ENCODE data around the gene HYLS1. TPM values are rescaled to one million over a fixed set of nuclear protein-coding genes. Genes with fewer than 3 reads are reported as not detected.
"Not testable (repeated sequence)": the region's sequence is repeated elsewhere in the genome, so short reads cannot be mapped to it uniquely, and the experiment has no call there.

HYLS1 gene, protein sequence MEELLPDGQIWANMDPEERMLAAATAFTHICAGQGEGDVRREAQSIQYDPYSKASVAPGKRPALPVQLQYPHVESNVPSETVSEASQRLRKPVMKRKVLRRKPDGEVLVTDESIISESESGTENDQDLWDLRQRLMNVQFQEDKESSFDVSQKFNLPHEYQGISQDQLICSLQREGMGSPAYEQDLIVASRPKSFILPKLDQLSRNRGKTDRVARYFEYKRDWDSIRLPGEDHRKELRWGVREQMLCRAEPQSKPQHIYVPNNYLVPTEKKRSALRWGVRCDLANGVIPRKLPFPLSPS
- 6.5 TPM for polyA plus RNA-seq
- long read RNA-seq, donor 1, partial matches to known transcripts: 0 of 2 reads
- long read RNA-seq, donor 1, other reads (novel, unspliced or antisense): 0 of 2 reads
- long read RNA-seq, donor 2, partial matches to known transcripts: 12 of 21 reads
- long read RNA-seq, donor 2, other reads (novel, unspliced or antisense): 5 of 21 reads
- long read RNA-seq, donor 3: 0 reads
- long read RNA-seq, donor 4, partial matches to known transcripts: 0 of 1 reads
- long read RNA-seq, donor 4, other reads (novel, unspliced or antisense): 0 of 1 reads
- long read RNA-seq, donor 5, partial matches to known transcripts: 0 of 3 reads
- long read RNA-seq, donor 5, other reads (novel, unspliced or antisense): 0 of 3 reads
- long read RNA-seq, donor 6, partial matches to known transcripts: 0 of 2 reads
- long read RNA-seq, donor 6, other reads (novel, unspliced or antisense): 0 of 2 reads
- long read RNA-seq, donor 7, partial matches to known transcripts: 0 of 2 reads
- long read RNA-seq, donor 7, other reads (novel, unspliced or antisense): 0 of 2 reads
- long read RNA-seq, donor 8, partial matches to known transcripts: 7 of 15 reads
- long read RNA-seq, donor 8, other reads (novel, unspliced or antisense): 6 of 15 reads
- long read RNA-seq, donor 9, partial matches to known transcripts: 0 of 2 reads
- long read RNA-seq, donor 9, other reads (novel, unspliced or antisense): 0 of 2 reads
- long read RNA-seq, donor 10, partial matches to known transcripts: 0 of 4 reads
- long read RNA-seq, donor 10, other reads (novel, unspliced or antisense): 0 of 4 reads
- long read RNA-seq, donor 11, partial matches to known transcripts: 0 of 2 reads
- long read RNA-seq, donor 11, other reads (novel, unspliced or antisense): 0 of 2 reads

DNA sequence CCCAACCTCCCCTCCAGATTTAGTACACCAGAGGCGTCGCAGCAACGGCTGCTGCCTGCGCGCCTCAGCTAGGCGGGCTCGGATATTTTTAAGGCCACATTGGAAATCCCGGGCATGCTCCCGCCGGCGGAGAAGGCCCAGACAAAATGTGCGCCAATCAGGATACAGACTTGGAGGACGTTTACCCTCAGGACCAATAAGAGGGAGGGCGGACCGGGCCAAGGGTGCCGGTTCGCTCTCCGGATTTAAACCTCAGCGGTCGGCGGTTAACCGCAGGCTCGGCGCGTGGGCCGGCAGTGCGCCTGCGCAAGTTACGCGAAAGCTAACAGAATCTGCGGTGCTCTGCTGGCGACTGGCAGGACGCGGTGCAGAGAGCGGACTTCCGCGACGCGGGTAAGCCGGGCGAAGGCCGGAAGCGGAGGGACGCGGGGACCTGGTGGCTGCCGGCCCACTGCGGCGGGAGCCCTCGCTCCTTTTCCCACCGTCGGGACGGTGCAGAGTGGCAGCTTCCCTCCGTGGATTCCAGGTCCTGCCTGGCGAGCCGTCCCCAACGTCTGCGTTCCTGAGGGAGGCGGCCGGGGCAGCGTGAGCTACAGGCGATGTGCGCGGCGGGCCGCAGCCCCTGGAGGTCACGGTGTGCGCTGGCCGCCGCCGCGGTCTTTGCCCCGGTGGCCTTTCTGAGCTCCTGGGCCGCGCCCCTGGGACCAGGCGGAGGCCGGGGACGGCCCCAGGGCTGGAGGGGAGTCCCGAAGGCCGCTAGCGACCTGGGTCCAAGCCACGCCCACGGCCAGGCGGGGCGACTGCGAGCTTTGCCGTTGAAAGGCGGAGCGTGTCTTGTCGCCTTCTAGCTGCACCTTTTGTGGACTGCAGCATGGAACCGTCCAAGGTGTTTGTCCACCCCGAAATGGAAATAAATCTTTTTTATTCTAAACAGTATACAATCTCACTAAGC is at the start of gene HYLS1:
Gene HYLS1, plus strand, starts transcription at position 296 of the 952 bp plus-strand sequence. CDS start 11,701 bp downstream, outside the sequence.
- peak; percentile 88 to 95 for DNase-seq
- 0% methylated on average over 1 of the region's 91 CpGs for WGBS (ENCODE audit: insufficient coverage, low lambda C conversion rate)
- Histone ChIP-seq H3K36me3 (ENCODE audit: control insufficient read depth, insufficient read depth, low read length) (no peaks in the 10 kb centered on the region), H3K9me3 (ENCODE audit: control insufficient read depth, low read depth, low read length) (peaks cover 3% of the 10 kb centered on the region), H3K4me3 (ENCODE audit: low read length) (peak within 1 kb of the TSS; percentile 86), H3K4me1 (ENCODE audit: control insufficient read depth, insufficient read depth, low read length) (peaks cover 2% of the 10 kb centered on the region), H3K27ac (ENCODE audit: low read length) (peak within 1 kb of the TSS; percentile 88), H3K27me3 (ENCODE audit: control insufficient read depth, insufficient read depth, low read length) (no peaks in the 10 kb centered on the region)

DNA sequence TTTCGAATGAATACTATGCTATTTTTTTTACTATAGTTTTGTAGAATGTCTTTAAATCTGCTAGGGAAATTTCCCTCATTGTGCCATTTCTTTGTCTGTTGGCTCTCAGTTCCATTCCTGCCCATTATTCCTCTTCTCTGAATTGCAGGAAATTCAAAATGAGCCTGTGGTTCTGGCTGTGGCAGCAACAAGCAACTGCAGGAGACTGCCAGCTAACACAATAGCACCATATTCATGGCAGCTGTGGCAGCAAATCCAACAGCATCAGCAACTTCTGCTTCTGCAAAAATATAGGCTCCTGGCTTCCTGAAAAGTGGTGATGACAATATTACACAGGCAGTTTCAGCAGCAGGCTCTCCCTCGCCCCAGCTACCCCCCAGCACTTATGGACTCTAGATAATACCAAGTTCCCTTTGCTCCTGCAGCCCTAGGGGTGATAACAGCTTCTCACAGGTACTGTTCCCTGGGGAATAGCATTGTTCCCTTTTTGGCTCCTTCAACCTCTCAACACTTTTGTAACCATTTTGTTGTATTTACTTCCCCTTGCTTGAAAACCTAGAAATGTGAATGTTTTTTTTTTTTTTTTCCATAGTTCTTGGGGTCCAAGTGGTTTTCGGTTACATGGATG is 45.0 kb upstream of the HYLS1 start:
- no peak for DNase-seq
- H3K4me1 ChIP-seq (ENCODE audit: control insufficient read depth, insufficient read depth, low read length): no peaks in the 10 kb centered on the region
- WGBS (ENCODE audit: insufficient coverage, low lambda C conversion rate): no CpG with 5 or more reads among the region's 3 CpGs
- no peak overlapping the region for H3K27ac ChIP-seq (ENCODE audit: low read length)
- H3K27me3 ChIP-seq (ENCODE audit: control insufficient read depth, insufficient read depth, low read length): no peaks in the 10 kb centered on the region
- peaks cover 6% of the 10 kb centered on the region for H3K9me3 ChIP-seq (ENCODE audit: control insufficient read depth, low read depth, low read length)
- H3K4me3 ChIP-seq (ENCODE audit: low read length): no peak overlapping the region
- no peaks in the 10 kb centered on the region for H3K36me3 ChIP-seq (ENCODE audit: control insufficient read depth, insufficient read depth, low read length)

DNA sequence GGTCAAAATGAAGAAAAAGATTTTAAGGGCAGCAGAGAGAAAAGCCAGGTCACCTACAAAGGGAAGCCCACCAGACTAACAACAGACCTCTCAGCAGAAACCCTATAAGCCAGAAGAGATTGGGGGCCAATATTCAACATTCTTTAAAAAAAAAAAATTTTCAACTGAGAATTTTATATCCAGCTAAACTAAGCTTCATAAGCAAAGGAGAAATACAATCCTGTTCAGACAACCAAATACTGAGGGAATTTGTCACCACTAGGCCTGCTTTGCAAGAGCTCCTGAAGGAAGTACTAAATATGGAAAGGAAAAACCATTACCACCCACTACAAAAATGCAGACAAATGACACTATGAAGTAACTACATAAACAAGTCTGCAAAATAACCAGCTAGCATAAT is 41.3 kb upstream of the HYLS1 start:
- Histone ChIP-seq H3K27me3 (ENCODE audit: control insufficient read depth, insufficient read depth, low read length) (no peaks in the 10 kb centered on the region), H3K9me3 (ENCODE audit: control insufficient read depth, low read depth, low read length) (peaks cover 6% of the 10 kb centered on the region), H3K4me1 (ENCODE audit: control insufficient read depth, insufficient read depth, low read length) (no peaks in the 10 kb centered on the region), H3K4me3 (ENCODE audit: low read length) (no peak overlapping the region), H3K36me3 (ENCODE audit: control insufficient read depth, insufficient read depth, low read length) (no peaks in the 10 kb centered on the region), H3K27ac (ENCODE audit: low read length) (no peak overlapping the region)
- DNase-seq: no peak

DNA sequence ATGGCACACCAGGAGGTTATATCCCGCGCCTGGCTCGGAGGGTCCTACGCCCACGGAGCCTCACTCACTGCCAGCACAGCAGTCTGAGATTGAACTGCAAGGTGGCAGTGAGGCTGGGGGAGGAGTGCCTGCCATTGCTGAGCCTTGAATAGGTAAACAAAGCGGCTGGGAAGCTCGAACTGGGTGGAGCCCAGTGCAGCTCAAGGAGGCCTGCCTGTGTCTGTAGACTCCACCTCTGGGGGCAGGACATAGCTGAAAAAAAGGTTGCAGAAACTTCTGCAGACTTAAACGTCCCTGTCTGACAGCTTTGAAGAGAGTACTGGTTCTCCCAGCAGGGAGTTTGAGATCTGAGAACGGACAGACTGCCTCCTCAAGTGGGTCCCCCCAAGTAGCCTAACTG is 29.8 kb upstream of the HYLS1 start:
- not testable (repeated sequence) for H3K4me3 ChIP-seq (ENCODE audit: low read length); DNase-seq; H3K27me3 ChIP-seq (ENCODE audit: control insufficient read depth, insufficient read depth, low read length); H3K27ac ChIP-seq (ENCODE audit: low read length); H3K36me3 ChIP-seq (ENCODE audit: control insufficient read depth, insufficient read depth, low read length); H3K9me3 ChIP-seq (ENCODE audit: control insufficient read depth, low read depth, low read length); H3K4me1 ChIP-seq (ENCODE audit: control insufficient read depth, insufficient read depth, low read length)
- WGBS (ENCODE audit: insufficient coverage, low lambda C conversion rate): no CpG with 5 or more reads among the region's 9 CpGs

DNA sequence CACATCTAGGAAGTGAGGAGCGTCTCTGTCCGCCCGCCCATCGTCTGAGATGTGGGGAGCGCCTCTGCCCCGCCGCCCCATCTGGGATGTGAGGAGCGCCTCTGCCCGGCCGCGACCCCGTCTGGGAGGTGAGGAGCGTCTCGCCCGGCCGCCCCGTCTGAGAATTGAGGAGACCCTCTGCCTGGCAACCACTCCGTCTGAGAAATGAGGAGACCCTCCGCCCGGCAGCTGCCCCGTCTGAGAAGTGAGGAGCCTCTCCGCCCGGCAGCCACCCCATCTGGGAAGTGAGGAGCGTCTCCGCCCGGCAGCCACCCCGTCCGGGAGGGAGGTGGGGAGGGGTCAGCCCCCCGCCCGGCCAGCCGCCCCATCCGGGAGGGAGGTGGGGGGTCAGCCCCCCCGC is 24.7 kb upstream of the HYLS1 start:
- H3K9me3 ChIP-seq (ENCODE audit: control insufficient read depth, low read depth, low read length); H3K27ac ChIP-seq (ENCODE audit: low read length); H3K36me3 ChIP-seq (ENCODE audit: control insufficient read depth, insufficient read depth, low read length); H3K4me3 ChIP-seq (ENCODE audit: low read length); H3K4me1 ChIP-seq (ENCODE audit: control insufficient read depth, insufficient read depth, low read length); DNase-seq; H3K27me3 ChIP-seq (ENCODE audit: control insufficient read depth, insufficient read depth, low read length): not testable (repeated sequence)
- no CpG with 5 or more reads among the region's 33 CpGs for WGBS (ENCODE audit: insufficient coverage, low lambda C conversion rate)

DNA sequence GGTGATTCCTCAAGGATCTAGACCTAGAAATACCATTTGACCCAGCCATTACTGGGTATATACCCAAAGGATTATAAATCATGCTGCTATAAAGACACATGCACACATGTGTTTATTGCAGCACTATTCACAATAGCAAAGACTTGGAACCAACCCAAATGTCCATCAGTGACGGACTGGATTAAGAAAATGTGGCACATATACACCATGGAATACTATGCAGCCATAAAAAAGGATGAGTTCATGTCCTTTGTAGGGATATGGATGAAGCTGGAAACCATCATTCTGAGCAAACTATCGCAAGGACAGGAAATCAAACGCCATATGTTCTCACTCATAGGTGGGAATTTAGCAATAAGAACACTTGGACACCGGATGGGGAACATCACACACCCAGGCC is 22.1 kb upstream of the HYLS1 start:
- DNase-seq; H3K27me3 ChIP-seq (ENCODE audit: control insufficient read depth, insufficient read depth, low read length); H3K9me3 ChIP-seq (ENCODE audit: control insufficient read depth, low read depth, low read length); H3K36me3 ChIP-seq (ENCODE audit: control insufficient read depth, insufficient read depth, low read length); H3K4me1 ChIP-seq (ENCODE audit: control insufficient read depth, insufficient read depth, low read length); H3K4me3 ChIP-seq (ENCODE audit: low read length); H3K27ac ChIP-seq (ENCODE audit: low read length): not testable (repeated sequence)
- WGBS (ENCODE audit: insufficient coverage, low lambda C conversion rate): no CpG with 5 or more reads among the region's 4 CpGs

DNA sequence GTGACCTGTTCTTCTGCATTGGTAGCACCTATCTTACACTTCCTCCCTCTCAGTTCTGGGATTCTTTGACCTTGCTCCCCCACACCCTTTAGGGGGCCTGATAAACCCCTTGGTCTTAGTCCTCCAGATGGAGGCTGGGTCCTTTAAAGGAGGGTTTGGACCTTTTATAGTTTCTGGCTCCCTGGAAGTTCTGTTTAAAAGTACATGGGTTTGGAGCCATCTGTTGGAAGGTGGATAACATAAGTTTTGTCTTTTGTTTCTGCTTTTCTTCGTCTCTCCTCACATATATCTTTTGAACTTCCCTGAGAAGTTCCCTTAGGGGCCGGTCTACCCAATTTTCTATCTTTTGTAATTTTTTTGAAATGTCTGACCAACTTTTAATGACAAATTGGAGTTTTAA is 17.9 kb upstream of the HYLS1 start:
- Histone ChIP-seq H3K4me3 (ENCODE audit: low read length) (no peak overlapping the region), H3K27ac (ENCODE audit: low read length) (no peak overlapping the region), H3K9me3 (ENCODE audit: control insufficient read depth, low read depth, low read length) (no peaks in the 10 kb centered on the region), H3K4me1 (ENCODE audit: control insufficient read depth, insufficient read depth, low read length) (no peaks in the 10 kb centered on the region), H3K27me3 (ENCODE audit: control insufficient read depth, insufficient read depth, low read length) (no peaks in the 10 kb centered on the region), H3K36me3 (ENCODE audit: control insufficient read depth, insufficient read depth, low read length) (no peaks in the 10 kb centered on the region)
- 66% methylated on average over 2 of the region's 2 CpGs for WGBS (ENCODE audit: insufficient coverage, low lambda C conversion rate)
- no peak for DNase-seq

DNA sequence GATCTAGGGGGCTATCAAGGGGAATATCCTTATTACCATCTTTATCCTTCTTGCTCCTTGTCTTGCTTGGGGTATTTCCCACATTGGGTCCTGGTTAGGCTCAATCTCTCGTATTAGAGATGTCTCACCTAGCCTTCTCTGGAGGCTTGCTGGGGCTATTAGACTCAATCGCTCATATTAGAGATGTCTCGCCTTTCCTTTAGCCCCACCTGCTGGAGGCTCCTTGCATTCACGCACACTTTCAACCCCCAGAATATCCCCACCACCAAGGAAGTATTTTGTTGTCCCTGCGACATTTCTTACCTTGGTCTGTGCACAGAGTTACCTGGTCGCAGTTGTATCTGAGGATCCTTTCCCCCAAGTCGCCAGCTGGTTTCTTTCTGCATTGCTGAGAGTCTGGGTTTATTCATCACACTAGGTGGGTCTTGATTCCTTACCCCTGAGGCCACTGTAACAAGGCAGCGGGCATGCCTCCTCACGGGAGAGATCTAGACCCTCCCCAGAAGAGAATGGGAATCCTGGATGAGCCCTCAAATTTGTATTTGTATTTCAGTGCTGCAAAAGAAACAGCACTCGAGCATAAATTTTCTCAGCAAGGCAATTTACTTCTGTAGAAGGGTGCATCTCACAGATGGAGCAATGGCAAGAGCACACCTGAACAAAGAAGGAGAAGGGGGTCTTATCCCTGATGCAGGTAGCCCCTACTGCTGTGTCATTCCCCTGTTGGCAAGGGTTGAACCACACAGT is 15.9 kb upstream of the HYLS1 start:
- Histone ChIP-seq H3K4me1 (ENCODE audit: control insufficient read depth, insufficient read depth, low read length) (no peaks in the 10 kb centered on the region), H3K9me3 (ENCODE audit: control insufficient read depth, low read depth, low read length) (no peaks in the 10 kb centered on the region), H3K36me3 (ENCODE audit: control insufficient read depth, insufficient read depth, low read length) (no peaks in the 10 kb centered on the region), H3K4me3 (ENCODE audit: low read length) (no peak overlapping the region), H3K27me3 (ENCODE audit: control insufficient read depth, insufficient read depth, low read length) (no peaks in the 10 kb centered on the region), H3K27ac (ENCODE audit: low read length) (no peak overlapping the region)
- DNase-seq: peak in 1 of 2 donors; percentile 9
- WGBS (ENCODE audit: insufficient coverage, low lambda C conversion rate): no CpG with 5 or more reads among the region's 10 CpGs

DNA sequence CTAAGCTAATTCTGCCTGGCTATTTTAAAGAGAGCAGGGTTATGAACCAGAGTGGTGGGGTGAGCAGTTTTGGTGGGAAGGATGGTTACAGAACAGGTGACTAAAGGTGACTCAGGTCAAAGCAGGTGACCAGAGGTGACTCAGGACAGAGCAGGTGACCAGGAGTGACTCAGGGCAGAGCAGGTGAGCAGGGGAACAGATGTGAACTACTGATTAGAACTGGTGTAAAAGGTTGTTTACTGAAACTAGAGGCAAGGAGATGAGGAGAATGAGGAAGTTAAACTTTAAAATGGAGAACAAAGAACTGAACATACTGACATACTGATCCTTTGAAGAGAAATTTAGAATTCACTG is 15.4 kb upstream of the HYLS1 start:
- no peaks in the 10 kb centered on the region for H3K27me3 ChIP-seq (ENCODE audit: control insufficient read depth, insufficient read depth, low read length)

More for the DNA sequence above, 15.4 kb upstream of the HYLS1 start:
- Histone ChIP-seq H3K36me3 (ENCODE audit: control insufficient read depth, insufficient read depth, low read length) (no peaks in the 10 kb centered on the region), H3K9me3 (ENCODE audit: control insufficient read depth, low read depth, low read length) (no peaks in the 10 kb centered on the region), H3K4me1 (ENCODE audit: control insufficient read depth, insufficient read depth, low read length) (no peaks in the 10 kb centered on the region), H3K27ac (ENCODE audit: low read length) (no peak overlapping the region), H3K4me3 (ENCODE audit: low read length) (no peak overlapping the region)
- DNase-seq: no peak

Data from large intestine (tissue), 12 donors.